Activated T-helper 2 cell treated with anti-CD3 and anti-CD28 coated beads, Interferon-gamma antibody, Interleukin-2, Interleukin-4, amounts not matched to agents 10 μg/mL and 5 μg/mL and 100 μg/mL, durations not matched to agents 14 hours and 24 hours and 36 hours (primary cell): ENCODE data around the gene PSMC2. TPM values are rescaled to one million over a fixed set of nuclear protein-coding genes. Genes with fewer than 3 reads are reported as not detected.
A peak's percentile ranks its signal among the peaks of the same experiment; 100 is the strongest.

Experiments used
- DNase-seq: peaks from one replicate; pipeline ENCODE4 v3.0.0; 2021; ENCODE audit warnings: low spot score
- H3K27ac Mint-ChIP-seq: one replicate; pipeline ENCODE4 v1.8.0; 2021; ENCODE audit warnings: mixed read lengths
- H3K27me3 Mint-ChIP-seq: one replicate; pipeline ENCODE4 v1.8.0; 2021; ENCODE audit warnings: low read depth, mixed read lengths
- H3K36me3 Mint-ChIP-seq: one replicate; pipeline ENCODE4 v1.8.0; 2021; ENCODE audit warnings: low read depth, mixed read lengths
- H3K4me1 Mint-ChIP-seq: one replicate; pipeline ENCODE4 v1.8.0; 2021; ENCODE audit warnings: low read depth, mixed read lengths
- H3K4me3 Mint-ChIP-seq: one replicate; pipeline ENCODE4 v1.8.0; 2021; ENCODE audit warnings: low read depth, mild to moderate bottlenecking, moderate library complexity, mixed read lengths
- H3K9me3 Mint-ChIP-seq: one replicate; pipeline ENCODE4 v1.8.0; 2021; ENCODE audit warnings: mixed read lengths
- intact Hi-C: fragments of 100-400 bp; cut with micrococcal nuclease; formaldehyde crosslinking; loops from one replicate; pipeline ENCODE4 v1.15.1; 2023
- total RNA-seq: library from RNA; stranded (reverse); gene quantifications from 2 replicates; pipeline ENCODE4 v1.2.3, GENCODE V29; 2022

The PSMC2 gene
- total RNA-seq, 1 donor from 2014 or later, result 208 TPM

DNA sequence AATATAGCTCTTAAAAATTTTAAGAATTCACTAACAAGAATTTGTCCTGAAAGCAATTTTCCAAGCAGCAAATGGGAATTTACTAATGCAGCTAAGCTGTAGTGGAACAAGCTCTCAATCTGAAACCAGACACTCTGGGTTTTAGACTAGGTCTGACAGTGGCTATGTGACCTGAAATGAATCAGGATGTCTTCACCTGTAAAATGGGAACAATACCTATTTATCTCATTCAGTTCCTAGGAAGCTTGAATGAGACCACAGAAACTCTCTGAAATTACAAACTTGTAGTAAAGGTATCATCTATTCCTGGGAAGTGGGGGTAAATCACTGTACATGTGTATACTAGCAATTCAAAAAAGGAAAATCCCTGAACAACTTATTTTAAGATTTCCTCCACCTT is 4.1 kb upstream of the PSMC2 start:
- Mint-ChIP-seq H3K9me3 (no peaks in the 10 kb centered on the region), H3K4me1 (peaks cover 32% of the 10 kb centered on the region)

DNA sequence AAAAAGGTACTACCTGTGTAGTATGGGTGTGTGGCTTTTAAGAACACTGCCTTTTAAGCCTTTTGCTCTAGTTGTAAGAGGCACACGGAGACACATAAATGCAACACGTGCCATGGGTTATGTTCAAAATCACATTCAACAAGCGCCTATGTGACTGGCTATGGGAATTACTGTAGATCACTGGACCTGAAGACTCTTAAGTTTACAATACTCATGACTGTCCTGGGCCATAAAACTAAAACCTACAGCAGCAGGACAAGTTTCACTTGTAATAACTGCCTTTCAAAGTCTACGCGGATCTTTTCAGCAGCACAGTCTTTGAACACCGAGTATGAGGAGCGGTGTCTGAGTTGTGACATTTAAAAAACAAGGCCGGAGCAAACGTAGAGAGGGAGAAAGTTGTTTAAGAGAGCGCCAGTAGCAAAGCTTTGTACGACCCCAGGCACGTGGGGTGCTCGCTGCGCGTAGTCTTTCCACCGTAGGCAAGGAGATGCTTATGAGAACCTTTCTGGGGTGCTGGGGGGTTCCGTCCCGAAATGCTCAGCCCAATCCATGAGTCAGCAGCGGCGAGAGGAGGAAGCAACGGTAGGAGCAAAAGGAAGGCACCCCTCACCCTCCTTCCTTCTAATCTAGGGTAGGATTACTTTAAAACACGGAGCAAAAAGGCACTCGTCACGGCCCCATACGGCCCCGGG is 3.5 kb upstream of the PSMC2 start:
- no peaks in the 10 kb centered on the region for H3K27me3 Mint-ChIP-seq
- intact Hi-C loops, result loop anchor here (2.0 to 5.0 kb wide), 4 partner anchors 17 to 863 kb away; partner anchors contain the start of genes ARMC10, FBXL13, NAPEPLD and ORC5

More for the DNA sequence above, 4.1 kb upstream of the PSMC2 start:
- Mint-ChIP-seq H3K27me3 (no peaks in the 10 kb centered on the region), H3K4me3 (peak overlapping the region; percentile 99), H3K27ac (no peak overlapping the region), H3K36me3 (peaks cover 49% of the 10 kb centered on the region)
- intact Hi-C loops, result loop anchor here (5.0 kb wide), 2 partner anchors 196 to 864 kb away; partner anchors contain the start of genes NAPEPLD and ORC5
- no peak for DNase-seq

GRCh38 chr7:103344453-103345149 is 2.8 kb upstream of the PSMC2 start, which contains the start of gene DNAJC2:
TSS of gene DNAJC2 (minus strand) at chr7:103344767. CDS start at chr7:103344622, 145 bp downstream.
- no peaks in the 10 kb centered on the region for H3K27me3 Mint-ChIP-seq
- DNase-seq, result peak; percentile 81
- peak within 1 kb of the TSS; percentile 99 for H3K4me3 Mint-ChIP-seq
- intact Hi-C loops, result loop anchor here (2.0 to 5.0 kb wide), 5 partner anchors 18 to 863 kb away; partner anchors contain the start of genes ARMC10, FBXL13, NAPEPLD and ORC5
- peak within 1 kb of the TSS; percentile 98 for H3K27ac Mint-ChIP-seq
- peaks cover 35% of the 10 kb centered on the region for H3K4me1 Mint-ChIP-seq
- H3K9me3 Mint-ChIP-seq, result no peaks in the 10 kb centered on the region
- peaks cover 46% of the 10 kb centered on the region for H3K36me3 Mint-ChIP-seq

More for the DNA sequence above, 3.5 kb upstream of the PSMC2 start:
- peaks cover 35% of the 10 kb centered on the region for H3K4me1 Mint-ChIP-seq
- H3K36me3 Mint-ChIP-seq, result peaks cover 49% of the 10 kb centered on the region
- DNase-seq, result peak; percentile 28
- H3K27ac Mint-ChIP-seq, result peak overlapping the region; percentile 98
- no peaks in the 10 kb centered on the region for H3K9me3 Mint-ChIP-seq
- peak overlapping the region; percentile 99 for H3K4me3 Mint-ChIP-seq

GRCh38 chr7:103346396-103346795 is 1.0 kb upstream of the PSMC2 start:
- H3K4me1 Mint-ChIP-seq, result peaks cover 39% of the 10 kb centered on the region
- H3K27me3 Mint-ChIP-seq, result no peaks in the 10 kb centered on the region
- H3K27ac Mint-ChIP-seq, result peak overlapping the region; percentile 12
- intact Hi-C loops, result loop anchor here (5.0 kb wide), 1 partner anchor 49 kb away; the partner anchor contains the start of gene PMPCB
- H3K9me3 Mint-ChIP-seq, result no peaks in the 10 kb centered on the region
- no peak for DNase-seq
- peak overlapping the region; percentile 98 for H3K4me3 Mint-ChIP-seq
- H3K36me3 Mint-ChIP-seq, result peaks cover 40% of the 10 kb centered on the region

GRCh38 chr7:103348452-103348851 is 1.0 kb downstream of the PSMC2 start:
- no peak for DNase-seq
- peaks cover 47% of the 10 kb centered on the region for H3K36me3 Mint-ChIP-seq
- H3K4me1 Mint-ChIP-seq, result peaks cover 40% of the 10 kb centered on the region
- intact Hi-C loops, result loop anchor here (1.0 to 5.0 kb wide), 2 partner anchors 51 to 59 kb away; partner anchors contain the start of gene PMPCB
- H3K27ac Mint-ChIP-seq, result peak overlapping the region; percentile 66
- no peaks in the 10 kb centered on the region for H3K9me3 Mint-ChIP-seq
- peak overlapping the region; percentile 98 for H3K4me3 Mint-ChIP-seq
- H3K27me3 Mint-ChIP-seq, result no peaks in the 10 kb centered on the region

DNA sequence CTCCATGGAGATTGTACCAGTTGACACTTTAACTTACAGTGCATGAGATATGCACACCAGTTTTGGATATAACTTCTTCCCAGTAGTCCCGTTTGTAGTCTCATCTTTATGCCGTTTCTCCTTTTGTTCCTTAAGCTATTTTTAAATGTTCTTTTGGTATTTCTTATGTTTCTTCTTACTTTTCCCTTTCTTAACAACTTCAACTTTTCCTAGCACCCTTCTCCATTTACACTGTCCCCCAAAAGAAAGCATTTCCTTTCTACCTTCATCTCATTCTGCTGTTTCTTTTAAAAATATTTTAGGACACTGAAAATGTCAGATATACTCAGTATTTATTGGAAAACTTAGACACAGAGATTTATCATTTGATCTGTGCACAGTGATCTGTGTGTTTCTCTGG is 1.5 kb downstream of the PSMC2 start:
- Mint-ChIP-seq H3K27me3 (no peaks in the 10 kb centered on the region), H3K27ac (peak overlapping the region; percentile 41), H3K9me3 (no peaks in the 10 kb centered on the region), H3K36me3 (peaks cover 42% of the 10 kb centered on the region), H3K4me1 (peaks cover 40% of the 10 kb centered on the region), H3K4me3 (peak overlapping the region; percentile 98)
- intact Hi-C loops, result loop anchor here (1.0 to 5.0 kb wide), 2 partner anchors 52 to 58 kb away; partner anchors contain the start of gene PMPCB
- no peak for DNase-seq

- H3K4me3 Mint-ChIP-seq, result peak overlapping the region; percentile 98
- peak overlapping the region; percentile 27 for H3K27ac Mint-ChIP-seq
- intact Hi-C loops, result loop anchor here (5.0 kb wide), 1 partner anchor 53 kb away; the partner anchor contains the start of gene PMPCB
- H3K4me1 Mint-ChIP-seq, result peaks cover 38% of the 10 kb centered on the region
- peaks cover 43% of the 10 kb centered on the region for H3K36me3 Mint-ChIP-seq
- no peak for DNase-seq
- H3K9me3 Mint-ChIP-seq, result no peaks in the 10 kb centered on the region
- H3K27me3 Mint-ChIP-seq, result no peaks in the 10 kb centered on the region
Measured at GRCh38 chr7:103349805-103350204, 2.4 kb downstream of the PSMC2 start.

- H3K27me3 Mint-ChIP-seq, result no peaks in the 10 kb centered on the region
- H3K9me3 Mint-ChIP-seq, result no peaks in the 10 kb centered on the region
- no peak overlapping the region for H3K27ac Mint-ChIP-seq
- H3K4me1 Mint-ChIP-seq, result peaks cover 13% of the 10 kb centered on the region
- no peak for DNase-seq
- H3K36me3 Mint-ChIP-seq, result peaks cover 59% of the 10 kb centered on the region
- H3K4me3 Mint-ChIP-seq, result no peak overlapping the region
- intact Hi-C loops, result no loop called here
Measured at GRCh38 chr7:103369432-103369831, 22.0 kb downstream of the PSMC2 start.

GRCh38 chr7:103373866-103374643 is 26.6 kb downstream of the PSMC2 start:
- DNase-seq, result no peak
- Mint-ChIP-seq H3K27me3 (peaks cover 6% of the 10 kb centered on the region), H3K27ac (no peak overlapping the region), H3K4me1 (peaks cover 13% of the 10 kb centered on the region), H3K36me3 (peaks cover 16% of the 10 kb centered on the region), H3K9me3 (no peaks in the 10 kb centered on the region), H3K4me3 (no peak overlapping the region)
- intact Hi-C loops, result no loop called here

GRCh38 chr7:103379270-103379975 is 32.0 kb downstream of the PSMC2 start:
- no peak overlapping the region for H3K27ac Mint-ChIP-seq
- peaks cover 4% of the 10 kb centered on the region for H3K4me1 Mint-ChIP-seq
- peaks cover 10% of the 10 kb centered on the region for H3K27me3 Mint-ChIP-seq
- no peak for DNase-seq
- intact Hi-C loops, result no loop called here
- H3K4me3 Mint-ChIP-seq, result no peak overlapping the region
- H3K36me3 Mint-ChIP-seq, result no peaks in the 10 kb centered on the region
- H3K9me3 Mint-ChIP-seq, result no peaks in the 10 kb centered on the region

- Mint-ChIP-seq H3K4me3 (no peak overlapping the region), H3K36me3 (no peaks in the 10 kb centered on the region), H3K9me3 (no peaks in the 10 kb centered on the region), H3K27ac (no peak overlapping the region), H3K4me1 (peaks cover 4% of the 10 kb centered on the region), H3K27me3 (peaks cover 10% of the 10 kb centered on the region)
- DNase-seq, result no peak
- intact Hi-C loops, result no loop called here
Measured at GRCh38 chr7:103380395-103381191, 33.1 kb downstream of the PSMC2 start.
